Naive B cell (primary cell): ENCODE measurements around the gene PCBP3. TPM values are rescaled to one million over a fixed set of nuclear protein-coding genes. Genes with fewer than 3 reads are reported as not detected.
"Not testable (repeated sequence)": the region's sequence is repeated elsewhere in the genome, so short reads cannot be mapped to it uniquely, and the experiment has no call there.

Experiments used
- ATAC-seq, 2 donors: fragments of 150-1000 bp; cut with Tn5 transposase; 2 replicates each; pipeline ENCODE4 v1.10.0; 2021; ENCODE audit warnings: low read depth in 2 of 2, mild to moderate bottlenecking in 2 of 2, moderate library complexity in 2 of 2
- DNase-seq: peaks from one replicate; pipeline ENCODE4 v3.0.0; 2022
- H3K27ac Mint-ChIP-seq, 6 donors: one replicate each; pipeline ENCODE4 v1.8.0; 2020 to 2022; ENCODE audit warnings: mild to moderate bottlenecking in 6 of 6, mixed read lengths in 6 of 6, moderate library complexity in 5 of 6, inconsistent platforms in 2 of 6
- H3K27me3 Mint-ChIP-seq, 3 donors: one replicate each; pipeline ENCODE4 v1.8.0; 2021 to 2022; ENCODE audit warnings: mixed read lengths in 3 of 3, mild to moderate bottlenecking in 1 of 3
- H3K36me3 Mint-ChIP-seq, 2 donors: one replicate each; pipeline ENCODE4 v1.8.0; 2020 to 2022; ENCODE audit warnings: mixed read lengths in 2 of 2, inconsistent platforms in 1 of 2, mild to moderate bottlenecking in 1 of 2
- H3K4me1 Mint-ChIP-seq, 3 donors: one replicate each; pipeline ENCODE4 v1.8.0; 2020 to 2022; ENCODE audit warnings: mixed read lengths in 3 of 3, inconsistent platforms in 1 of 3, mild to moderate bottlenecking in 1 of 3, moderate library complexity in 1 of 3
- H3K4me3 Mint-ChIP-seq, 8 donors: one replicate each; pipeline ENCODE4 v1.8.0; 2020 to 2022; ENCODE audit warnings: mild to moderate bottlenecking in 8 of 8, mixed read lengths in 8 of 8, moderate library complexity in 8 of 8, inconsistent platforms in 2 of 8
- H3K9me3 Mint-ChIP-seq, 7 donors: one replicate each; pipeline ENCODE4 v1.8.0; 2020 to 2022; ENCODE audit warnings: mixed read lengths in 7 of 7, mild to moderate bottlenecking in 5 of 7, inconsistent platforms in 2 of 7, moderate library complexity in 1 of 7
- polyA plus RNA-seq, 6 donors: library from polyadenylated mRNA; unstranded; fragments of 300-500 nt; fragmentation: Illumina TruSeq; gene quantifications; one replicate each; pipeline ENCODE4 v1.2.3, GENCODE V29; 2021; ENCODE audit warnings: low read depth in 6 of 6

The PCBP3 gene
- polyA plus RNA-seq, 6 donors from 2014 or later = 0.60 to 1.5 (median 0.93) TPM; not detected in 2

- ATAC-seq (no peak), DNase-seq (no peak)
- Mint-ChIP-seq H3K27me3 (peaks cover 10 to 42% (median 17%) of the 10 kb centered on the region in 3 donors), H3K27ac (peak overlapping the region in 3 of 6 donors; percentile 34 to 60 (median 37)), H3K36me3 (no peaks in the 10 kb centered on the region), H3K4me3 (peak overlapping the region in 5 of 8 donors; percentile 45 to 88 (median 47)), H3K9me3 (peaks cover 0 to 12% (median 0%) of the 10 kb centered on the region in 7 donors), H3K4me1 (peaks cover 13 to 49% (median 14%) of the 10 kb centered on the region in 3 donors)
Measured at GRCh38 chr21:45641480-45642035, 2.0 kb upstream of the PCBP3 start.

GRCh38 chr21:45642122-45642813 lies 1.3 kb upstream of the PCBP3 start:
- peak overlapping the region in 1 of 8 donors; percentile 45 for H3K4me3 Mint-ChIP-seq
- H3K27me3 Mint-ChIP-seq = peaks cover 17 to 49% (median 20%) of the 10 kb centered on the region in 3 donors
- H3K27ac Mint-ChIP-seq = peak overlapping the region in 1 of 6 donors; percentile 34
- H3K9me3 Mint-ChIP-seq = peaks cover 0 to 12% (median 3%) of the 10 kb centered on the region in 7 donors
- H3K4me1 Mint-ChIP-seq = peaks cover 13 to 49% (median 14%) of the 10 kb centered on the region in 3 donors
- no peak for DNase-seq
- ATAC-seq = no peak
- peaks cover 0 to 5% of the 10 kb centered on the region in 2 donors for H3K36me3 Mint-ChIP-seq

- DNase-seq (peak; percentile 29), ATAC-seq (peak in 1 of 2 donors; percentile 11)
- Mint-ChIP-seq H3K27ac (peak overlapping the region in 4 of 6 donors; percentile 28 to 94 (median 46)), H3K4me1 (peaks cover 13 to 37% (median 14%) of the 10 kb centered on the region in 3 donors), H3K36me3 (peaks cover 4 to 18% of the 10 kb centered on the region in 2 donors), H3K9me3 (peaks cover 0 to 15% (median 5%) of the 10 kb centered on the region in 7 donors), H3K4me3 (peak overlapping the region; percentile 61 to 86 (median 78)), H3K27me3 (peaks cover 30 to 67% (median 36%) of the 10 kb centered on the region in 3 donors)
Measured at GRCh38 chr21:45644041-45644906, 749 bp downstream of the PCBP3 start.

GRCh38 chr21:45651921-45652320 lies 8.4 kb downstream of the PCBP3 start:
- no peak for ATAC-seq

GRCh38 chr21:45655124-45655523 lies 11.6 kb downstream of the PCBP3 start:
- no peak overlapping the region for H3K4me3 Mint-ChIP-seq
- no peak overlapping the region for H3K27ac Mint-ChIP-seq
- ATAC-seq (no peak), DNase-seq (no peak)
- no peaks in the 10 kb centered on the region for H3K4me1 Mint-ChIP-seq
- peaks cover 0 to 9% (median 0%) of the 10 kb centered on the region in 7 donors for H3K9me3 Mint-ChIP-seq
- peaks cover 0 to 43% (median 13%) of the 10 kb centered on the region in 3 donors for H3K27me3 Mint-ChIP-seq
- no peaks in the 10 kb centered on the region for H3K36me3 Mint-ChIP-seq

More at GRCh38 chr21:45651921-45652320, 8.4 kb downstream of the PCBP3 start:
- Mint-ChIP-seq H3K4me1 (no peaks in the 10 kb centered on the region), H3K27ac (no peak overlapping the region), H3K36me3 (peaks cover 4 to 16% of the 10 kb centered on the region in 2 donors), H3K4me3 (no peak overlapping the region), H3K9me3 (peaks cover 0 to 10% (median 5%) of the 10 kb centered on the region in 7 donors), H3K27me3 (peaks cover 26 to 63% (median 26%) of the 10 kb centered on the region in 3 donors)
- no peak for DNase-seq

- H3K4me1 Mint-ChIP-seq, H3K9me3 Mint-ChIP-seq, ATAC-seq, H3K4me3 Mint-ChIP-seq, H3K36me3 Mint-ChIP-seq, DNase-seq, H3K27ac Mint-ChIP-seq: not testable (repeated sequence)
- peaks cover 0 to 42% (median 8%) of the 10 kb centered on the region in 3 donors for H3K27me3 Mint-ChIP-seq
Measured at GRCh38 chr21:45656114-45656513, 12.6 kb downstream of the PCBP3 start.

GRCh38 chr21:45661913-45662622 lies 18.5 kb downstream of the PCBP3 start:
- ATAC-seq, DNase-seq, H3K36me3 Mint-ChIP-seq, H3K4me3 Mint-ChIP-seq, H3K27ac Mint-ChIP-seq, H3K4me1 Mint-ChIP-seq: not testable (repeated sequence)
- peaks cover 7 to 28% (median 19%) of the 10 kb centered on the region in 3 donors for H3K27me3 Mint-ChIP-seq
- H3K9me3 Mint-ChIP-seq = peaks cover 0 to 24% (median 17%) of the 10 kb centered on the region in 7 donors

GRCh38 chr21:45662623-45663245 lies 19.2 kb downstream of the PCBP3 start:
- H3K9me3 Mint-ChIP-seq = peaks cover 2 to 28% (median 23%) of the 10 kb centered on the region in 7 donors
- peak overlapping the region in 1 of 6 donors; percentile 67 for H3K27ac Mint-ChIP-seq
- not testable (repeated sequence) for ATAC-seq, H3K4me3 Mint-ChIP-seq, H3K4me1 Mint-ChIP-seq, DNase-seq
- H3K36me3 Mint-ChIP-seq = peaks cover 11 to 12% of the 10 kb centered on the region in 2 donors
- peaks cover 7 to 21% (median 19%) of the 10 kb centered on the region in 3 donors for H3K27me3 Mint-ChIP-seq

GRCh38 chr21:45669382-45669781 lies 25.9 kb downstream of the PCBP3 start:
- H3K9me3 Mint-ChIP-seq = peaks cover 4 to 46% (median 31%) of the 10 kb centered on the region in 7 donors
- no peak for ATAC-seq

GRCh38 chr21:45670731-45671130 lies 27.2 kb downstream of the PCBP3 start:
- Mint-ChIP-seq H3K4me3 (no peak overlapping the region), H3K4me1 (no peaks in the 10 kb centered on the region), H3K36me3 (peaks cover 15 to 29% of the 10 kb centered on the region in 2 donors), H3K27ac (no peak overlapping the region), H3K9me3 (peaks cover 4 to 39% (median 26%) of the 10 kb centered on the region in 7 donors), H3K27me3 (peaks cover 0 to 47% (median 18%) of the 10 kb centered on the region in 3 donors)
- ATAC-seq = no peak
- DNase-seq = no peak

More at GRCh38 chr21:45669382-45669781, 25.9 kb downstream of the PCBP3 start:
- Mint-ChIP-seq H3K27me3 (peaks cover 0 to 38% (median 18%) of the 10 kb centered on the region in 3 donors), H3K36me3 (peaks cover 15 to 29% of the 10 kb centered on the region in 2 donors), H3K27ac (no peak overlapping the region), H3K4me1 (no peaks in the 10 kb centered on the region), H3K4me3 (no peak overlapping the region)
- DNase-seq = no peak

- H3K9me3 Mint-ChIP-seq, H3K36me3 Mint-ChIP-seq, DNase-seq, H3K4me3 Mint-ChIP-seq, H3K27ac Mint-ChIP-seq, H3K4me1 Mint-ChIP-seq, ATAC-seq: not testable (repeated sequence)
- peaks cover 16 to 28% (median 21%) of the 10 kb centered on the region in 3 donors for H3K27me3 Mint-ChIP-seq
Measured at GRCh38 chr21:45678790-45679189, 35.3 kb downstream of the PCBP3 start.

- DNase-seq (no peak), ATAC-seq (no peak)
- no peaks in the 10 kb centered on the region for H3K4me1 Mint-ChIP-seq
- peaks cover 21 to 33% (median 27%) of the 10 kb centered on the region in 3 donors for H3K27me3 Mint-ChIP-seq
- H3K36me3 Mint-ChIP-seq = no peaks in the 10 kb centered on the region
- H3K4me3 Mint-ChIP-seq = no peak overlapping the region
- peaks cover 0 to 10% (median 3%) of the 10 kb centered on the region in 7 donors for H3K9me3 Mint-ChIP-seq
- no peak overlapping the region for H3K27ac Mint-ChIP-seq
Measured at GRCh38 chr21:45680215-45680614, 36.7 kb downstream of the PCBP3 start.
